KBM-7 (cell line): ENCODE measurements around the gene TSEN34.
A peak's percentile ranks its signal among the peaks of the same experiment; 100 is the strongest.

Experiments used
- DNase-seq: peaks from one replicate; pipeline ENCODE4 v3.0.0-alpha.2; 2015
- in situ Hi-C: fragments of 300-500 bp; cut with MboI; formaldehyde crosslinking; loops from 2 replicates; pipeline ENCODE4 v1.14.3; 2020; ENCODE audit warnings: low sequenced_read_pairs, low pct_unique_long_range_greater_than_20kb, mixed read lengths

Gene TSEN34

DNA sequence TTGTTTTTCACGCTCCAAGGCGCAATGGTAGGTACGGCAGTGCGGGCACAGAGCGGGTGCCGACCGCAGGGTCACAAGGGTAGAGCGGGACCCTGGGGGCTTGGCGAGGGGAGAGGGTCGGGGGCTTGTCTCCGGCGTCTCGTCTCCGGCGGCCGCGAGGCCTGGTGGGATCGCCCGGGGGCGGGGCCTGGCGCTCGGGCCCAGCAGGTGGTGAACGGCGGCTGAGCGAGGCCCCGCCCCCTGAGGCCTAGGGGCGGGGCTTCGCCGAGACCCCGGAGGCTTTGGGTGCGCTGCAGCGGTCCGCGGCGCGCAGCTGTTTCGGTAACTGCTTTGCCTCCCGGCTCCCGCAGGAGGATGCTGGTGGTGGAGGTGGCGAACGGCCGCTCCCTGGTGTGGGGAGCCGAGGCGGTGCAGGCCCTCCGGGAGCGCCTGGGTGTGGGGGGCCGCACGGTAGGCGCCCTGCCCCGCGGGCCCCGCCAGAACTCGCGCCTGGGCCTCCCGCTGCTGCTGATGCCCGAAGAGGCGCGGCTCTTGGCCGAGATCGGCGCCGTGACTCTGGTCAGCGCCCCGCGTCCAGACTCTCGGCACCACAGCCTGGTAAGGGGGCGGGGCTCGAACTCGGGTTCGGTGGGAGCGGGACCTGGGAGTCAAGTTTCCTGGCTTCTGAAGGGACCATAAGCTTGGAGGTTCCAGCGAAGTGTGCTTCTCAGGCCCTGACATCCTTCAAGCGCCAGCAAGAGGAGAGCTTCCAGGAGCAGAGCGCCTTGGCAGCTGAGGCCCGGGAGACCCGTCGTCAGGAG is at the start of gene TSEN34:
TSEN34 (plus strand) TSS at position 298 of the 800 bp plus-strand sequence; CDS start at position 355, 57 bp downstream.
- peak; percentile 92 for DNase-seq
- in situ Hi-C loops, result no loop called here

DNA sequence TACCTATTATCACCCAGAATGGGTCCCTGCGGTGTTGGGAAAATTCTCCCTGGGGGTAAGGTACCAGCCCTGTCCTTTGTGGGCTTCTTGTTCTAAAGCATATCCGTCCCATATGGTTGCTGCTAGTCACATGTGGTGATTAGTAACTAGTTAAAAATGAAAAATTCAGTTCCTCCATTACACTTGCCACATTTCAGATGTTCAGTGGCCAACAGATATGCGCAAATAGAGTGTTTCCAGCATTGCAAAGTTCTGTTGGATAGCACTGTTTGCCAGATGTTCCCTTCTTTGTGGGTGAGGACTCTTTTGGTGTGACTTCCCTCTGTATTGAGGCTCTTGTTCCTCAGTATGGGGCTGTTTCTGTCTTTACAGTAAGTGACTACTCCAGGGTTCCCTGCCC is 49.8 kb upstream of the TSEN34 start:
- in situ Hi-C loops, result no loop called here
- no peak for DNase-seq

DNA sequence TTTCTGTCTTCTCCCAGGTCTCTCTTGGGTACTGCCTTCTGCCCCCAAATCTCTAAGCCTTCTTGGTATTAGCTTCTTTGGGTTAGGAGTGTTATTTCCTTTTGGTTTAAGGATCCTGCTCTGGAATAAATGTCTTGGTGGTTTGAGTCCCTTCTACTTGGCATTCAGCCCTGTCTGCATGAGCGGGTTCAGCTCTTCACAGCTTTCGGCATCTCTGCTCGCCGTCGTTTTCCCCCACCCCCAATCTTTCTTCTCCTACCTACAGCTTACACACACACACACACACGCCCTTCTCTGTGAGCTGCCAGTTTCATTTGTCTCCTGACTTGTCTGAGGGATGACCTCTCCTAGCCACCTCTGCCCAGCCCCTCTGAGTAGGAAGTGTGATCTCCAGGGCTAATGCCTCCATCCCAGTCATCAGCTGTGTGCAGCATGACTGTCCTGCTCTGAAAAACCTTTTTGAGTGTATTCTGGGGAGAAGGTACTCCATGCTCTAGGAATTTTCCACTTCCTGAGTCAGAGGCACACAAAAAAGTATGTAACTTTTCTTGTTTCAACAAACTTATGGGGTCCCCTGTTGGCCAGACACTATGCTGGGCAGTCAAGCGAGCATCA is 48.8 kb upstream of the TSEN34 start:
- no peak for DNase-seq
- in situ Hi-C loops, result no loop called here

DNA sequence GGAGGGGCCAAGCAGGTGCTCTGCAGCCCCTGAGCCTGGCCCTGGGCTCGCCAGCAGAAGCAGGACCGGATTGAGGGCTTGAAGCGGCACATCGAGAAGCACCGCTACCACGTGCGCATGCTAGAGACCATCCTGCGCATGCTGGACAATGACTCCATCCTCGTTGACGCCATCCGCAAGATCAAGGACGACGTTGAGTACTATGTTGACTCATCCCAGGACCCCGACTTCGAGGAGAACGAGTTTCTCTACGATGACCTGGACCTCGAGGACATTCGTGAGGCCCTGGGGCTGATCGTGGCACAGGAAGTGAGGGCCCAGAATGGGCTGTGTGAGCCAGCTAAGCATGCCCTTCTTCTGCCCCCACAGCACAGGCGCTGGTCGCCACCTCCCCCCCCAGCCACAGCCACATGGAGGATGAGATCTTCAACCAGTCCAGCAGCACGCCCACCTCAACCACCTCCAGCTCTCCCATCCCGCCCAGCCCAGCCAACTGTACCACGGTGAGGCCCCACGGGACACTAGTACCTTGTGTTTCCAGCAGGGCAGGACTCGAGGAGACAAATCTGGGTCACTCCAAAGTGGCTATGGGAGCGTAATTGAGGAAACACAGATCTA is 45.5 kb upstream of the TSEN34 start:
- no peak for DNase-seq

DNA sequence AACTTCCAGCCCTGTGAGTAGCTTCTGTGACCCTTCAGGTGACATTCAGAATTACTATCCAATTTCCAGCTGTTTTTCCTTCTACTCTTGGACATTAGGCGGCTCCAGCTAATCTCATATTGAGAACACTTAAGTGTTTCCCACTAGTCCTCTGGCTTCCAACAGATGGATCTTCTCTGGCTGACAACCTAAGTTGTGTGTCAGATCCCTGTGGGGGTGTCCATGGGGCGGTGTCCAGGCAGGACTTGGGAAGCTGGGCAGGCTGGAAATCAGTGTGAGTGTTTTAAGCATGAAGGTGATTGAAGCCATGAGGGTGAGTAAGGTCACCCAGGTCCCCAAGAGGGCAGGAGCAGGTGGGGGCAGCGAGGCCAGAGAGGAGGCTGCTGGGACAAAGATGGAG is 43.4 kb upstream of the TSEN34 start:
- no peak for DNase-seq
- in situ Hi-C loops, result no loop called here

More for the DNA sequence above, 45.5 kb upstream of the TSEN34 start:
- in situ Hi-C loops, result no loop called here

DNA sequence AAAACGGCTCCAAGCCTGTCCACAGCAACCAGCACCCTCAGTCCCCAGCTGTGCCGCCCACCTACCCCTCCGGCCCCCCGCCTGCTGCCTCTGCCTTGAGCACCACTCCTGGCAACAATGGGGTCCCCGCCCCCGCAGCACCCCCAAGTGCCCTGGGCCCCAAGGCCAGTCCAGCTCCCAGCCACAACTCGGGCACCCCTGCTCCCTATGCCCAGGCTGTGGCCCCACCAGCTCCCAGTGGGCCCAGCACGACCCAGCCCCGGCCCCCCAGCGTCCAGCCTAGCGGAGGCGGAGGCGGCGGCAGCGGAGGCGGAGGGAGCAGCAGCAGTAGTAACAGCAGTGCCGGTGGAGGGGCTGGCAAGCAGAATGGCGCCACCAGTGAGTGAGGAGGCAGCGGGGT is 43.0 kb upstream of the TSEN34 start:
- in situ Hi-C loops, result no loop called here
- DNase-seq, result no peak

DNA sequence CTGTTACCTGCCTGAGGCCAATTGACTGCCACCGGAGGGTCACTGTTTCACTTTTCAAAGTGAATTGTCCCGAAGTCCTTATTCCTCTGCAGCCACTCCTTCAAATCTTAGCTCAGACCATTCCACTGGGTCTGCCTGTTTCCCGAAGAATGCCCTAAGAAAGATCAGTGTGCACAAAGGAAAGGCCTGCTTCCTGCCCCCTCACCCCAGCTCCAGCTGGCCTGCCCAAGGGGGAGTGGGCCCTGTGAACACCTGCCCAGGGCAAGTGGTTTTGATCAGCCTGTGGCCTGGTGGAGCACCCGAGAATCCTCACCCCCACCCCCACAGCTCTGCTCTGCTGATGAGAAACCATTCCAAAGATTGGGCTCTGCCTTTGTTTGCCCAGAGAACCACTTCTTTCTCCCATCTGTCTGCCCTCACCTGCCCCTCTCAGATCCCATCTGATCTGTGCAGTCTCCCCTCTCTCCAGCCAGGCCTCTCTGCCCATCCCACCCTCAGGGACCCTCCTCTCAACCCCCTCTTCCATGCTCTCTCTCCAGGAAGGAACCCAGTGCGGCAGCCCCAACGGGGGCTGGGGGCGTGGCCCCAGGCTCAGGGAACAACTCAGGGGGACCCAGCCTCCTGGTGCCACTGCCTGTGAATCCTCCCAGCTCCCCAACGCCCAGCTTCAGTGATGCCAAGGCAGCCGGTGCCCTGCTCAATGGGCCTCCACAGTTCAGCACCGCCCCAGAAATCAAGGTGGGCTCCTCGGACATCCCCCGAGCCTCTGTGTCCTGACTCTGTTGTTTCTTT is 41.9 kb upstream of the TSEN34 start:
- in situ Hi-C loops, result no loop called here
- DNase-seq, result no peak

DNA sequence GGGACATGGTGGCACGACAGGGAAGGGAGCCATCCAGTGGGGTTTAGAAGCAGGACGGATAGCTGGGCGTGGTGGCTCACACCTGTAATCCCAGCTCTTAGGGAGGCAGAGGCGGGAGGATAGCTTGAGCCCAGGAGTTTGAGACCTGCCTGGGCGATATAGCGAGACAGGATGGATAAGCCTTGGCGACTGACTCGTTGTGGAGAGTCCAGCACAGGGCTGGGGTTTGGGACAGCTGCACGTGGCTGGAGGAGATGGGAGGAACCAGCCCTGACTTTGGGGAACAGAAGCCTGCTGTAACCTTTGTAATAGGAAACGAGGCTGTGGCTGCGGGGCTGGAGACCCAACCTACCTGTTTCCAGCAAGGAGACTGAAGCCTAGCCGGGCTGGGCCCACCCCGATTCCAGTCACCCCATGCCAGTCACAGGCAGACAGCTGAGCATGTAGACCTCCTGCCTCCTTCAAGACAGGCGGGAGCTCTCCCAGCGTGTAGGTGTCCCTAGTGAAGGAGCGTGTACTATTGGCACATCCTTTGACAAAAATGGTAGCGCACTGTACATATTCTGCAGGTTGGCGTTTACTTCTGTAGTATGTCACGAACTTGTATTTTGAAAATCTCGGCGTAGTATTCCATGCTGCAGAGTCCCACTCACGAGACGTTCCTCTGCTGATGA is 39.6 kb upstream of the TSEN34 start:
- DNase-seq, result no peak
- in situ Hi-C loops, result no loop called here

DNA sequence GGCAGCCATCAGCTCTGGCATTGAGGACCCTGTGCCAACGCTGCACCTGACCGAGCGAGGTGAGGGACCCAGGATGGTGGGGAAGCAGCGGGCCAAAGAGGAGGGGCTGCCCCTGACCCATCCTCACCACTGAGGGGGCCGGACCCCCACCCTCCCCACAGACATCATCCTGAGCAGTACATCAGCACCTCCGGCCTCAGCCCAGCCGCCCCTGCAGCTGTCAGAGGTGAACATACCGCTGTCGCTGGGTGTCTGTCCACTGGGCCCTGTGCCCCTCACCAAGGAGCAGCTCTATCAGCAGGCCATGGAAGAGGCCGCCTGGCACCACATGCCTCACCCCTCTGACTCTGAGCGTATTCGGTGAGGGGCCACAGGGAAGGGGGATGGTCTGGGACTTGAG is 38.8 kb upstream of the TSEN34 start:
- DNase-seq, result no peak
- in situ Hi-C loops, result no loop called here

DNA sequence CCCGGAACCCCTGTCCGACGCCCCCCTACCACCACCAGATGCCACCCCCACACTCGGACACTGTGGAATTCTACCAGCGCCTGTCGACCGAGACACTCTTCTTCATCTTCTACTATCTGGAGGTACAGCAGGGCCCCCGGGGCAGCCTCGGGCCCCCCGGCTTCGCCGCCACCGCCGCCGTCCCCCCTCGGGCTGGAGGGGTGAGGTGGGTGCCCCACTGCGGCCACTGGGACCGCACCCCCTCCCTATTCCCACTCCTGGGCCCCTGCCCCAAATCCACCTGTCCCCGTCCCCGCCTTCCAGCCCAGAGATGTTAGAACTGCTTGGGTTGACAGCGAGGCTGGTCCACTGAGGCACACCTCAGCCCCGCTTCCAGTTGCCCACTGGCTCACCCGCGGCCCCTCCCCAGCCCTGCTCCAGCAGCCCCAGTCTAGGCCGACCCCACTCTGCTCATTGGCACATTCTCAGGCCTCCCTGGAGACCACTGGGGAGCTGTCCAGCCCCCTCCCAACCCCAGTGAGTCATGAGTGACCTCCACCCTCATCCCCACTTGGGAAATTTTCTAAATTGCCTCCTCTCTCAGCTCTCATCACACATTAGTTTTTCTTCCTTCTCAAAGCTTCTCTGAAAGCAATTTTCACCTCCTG is 38.1 kb upstream of the TSEN34 start:
- no peak for DNase-seq
- in situ Hi-C loops, result no loop called here

DNA sequence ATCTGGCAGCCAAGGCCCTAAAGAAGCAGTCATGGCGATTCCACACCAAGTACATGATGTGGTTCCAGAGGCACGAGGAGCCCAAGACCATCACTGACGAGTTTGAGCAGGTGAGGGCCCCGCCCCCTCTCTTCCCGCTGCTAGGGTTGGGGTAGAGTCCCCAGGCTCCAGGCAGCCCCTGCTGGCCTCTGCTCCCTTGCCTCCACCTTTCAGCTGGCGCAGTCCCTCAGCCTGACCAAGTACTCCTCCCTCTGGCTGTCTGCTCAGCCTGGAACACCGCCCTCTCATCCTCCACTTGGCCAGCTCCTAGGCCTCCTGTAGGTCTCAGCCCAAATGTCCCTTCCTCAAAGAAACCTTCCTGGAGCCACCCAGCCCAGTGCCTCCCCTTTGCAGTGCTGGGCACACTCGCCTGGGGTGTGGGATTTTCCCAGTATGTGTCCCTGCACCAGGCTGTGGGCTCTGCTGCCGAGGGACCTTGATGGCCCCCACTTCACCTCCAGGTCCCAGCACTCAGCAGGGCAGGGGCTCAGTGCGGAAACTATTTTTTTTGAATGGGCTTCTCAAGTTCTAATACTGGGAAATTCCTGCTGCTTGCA is 37.3 kb upstream of the TSEN34 start:
- no peak for DNase-seq
- in situ Hi-C loops, result no loop called here

DNA sequence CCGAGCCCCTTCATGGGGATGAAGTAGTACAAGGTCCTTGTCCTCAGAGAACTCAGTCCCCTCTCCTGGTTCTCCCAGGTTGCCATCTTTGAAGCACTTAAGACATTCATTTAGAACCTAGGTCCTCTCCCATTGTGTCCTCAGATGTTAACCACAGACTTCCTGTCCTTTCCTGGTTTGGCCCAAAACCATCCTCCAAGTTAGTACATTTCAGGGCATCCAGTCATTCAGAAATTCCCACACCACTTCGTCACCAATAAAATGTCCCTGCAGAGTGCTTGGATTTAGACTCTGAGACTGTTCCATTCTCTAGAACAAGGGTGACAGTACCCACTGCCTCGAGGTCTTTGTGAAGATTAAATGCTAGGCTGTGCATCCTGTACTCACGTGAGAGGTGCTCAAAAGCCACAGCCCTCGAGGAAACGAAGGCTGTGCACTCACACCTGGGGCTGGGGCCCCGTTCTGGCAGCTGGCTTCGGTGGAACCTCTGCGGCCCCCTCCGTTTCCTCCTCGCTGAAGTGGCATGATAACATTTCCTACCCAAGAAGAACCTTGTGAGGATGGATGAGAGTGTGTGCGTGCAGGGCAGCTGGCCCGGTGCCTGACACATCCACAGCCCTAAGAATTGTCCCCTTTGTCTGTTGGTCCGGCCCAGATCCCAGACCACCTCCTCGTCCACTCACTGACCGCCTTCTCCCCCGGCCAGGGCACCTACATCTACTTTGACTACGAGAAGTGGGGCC is 36.3 kb upstream of the TSEN34 start:
- DNase-seq, result no peak

DNA sequence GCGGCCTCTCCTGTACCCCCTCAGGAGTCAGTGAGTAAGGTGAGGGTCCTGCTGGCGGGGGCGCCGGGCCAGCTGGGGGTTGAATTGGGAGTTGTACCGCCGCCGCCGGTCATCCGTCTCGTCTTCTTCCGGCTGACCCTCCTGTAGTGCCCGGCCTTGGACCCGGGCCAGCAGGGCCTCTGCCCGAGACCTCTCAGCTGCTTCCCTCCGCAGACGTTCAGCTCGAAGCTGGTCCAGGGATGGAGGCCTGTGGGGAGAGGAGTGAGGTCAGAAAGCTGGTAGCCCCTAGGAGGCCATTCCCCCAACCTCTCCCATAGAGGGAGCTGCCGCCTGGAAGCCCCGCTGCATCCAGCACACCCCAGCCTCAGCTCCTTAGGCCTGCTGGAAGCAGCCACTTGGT is 35.4 kb upstream of the TSEN34 start:
- DNase-seq, result no peak
- in situ Hi-C loops, result no loop called here

More for the DNA sequence above, 36.3 kb upstream of the TSEN34 start:
- in situ Hi-C loops, result no loop called here

DNA sequence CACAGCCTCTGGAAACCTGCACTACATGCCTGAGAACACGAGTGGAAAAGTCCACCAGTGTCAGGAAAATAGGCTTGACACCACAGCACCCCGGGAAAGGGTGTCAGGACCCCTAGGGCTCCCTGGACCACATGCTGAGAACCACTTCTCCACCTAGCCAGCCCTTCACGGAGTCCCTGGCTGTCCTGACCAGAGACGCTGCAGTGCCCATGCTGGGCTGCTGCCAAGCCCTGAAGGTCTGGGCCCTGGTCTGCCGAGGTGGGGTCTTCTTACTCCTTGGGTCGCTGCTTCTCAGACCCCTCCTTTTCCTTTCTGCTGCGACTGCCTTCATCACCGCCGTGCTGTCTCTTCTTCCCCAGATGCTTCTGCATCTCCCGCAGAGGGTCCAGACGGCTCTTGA is 34.6 kb upstream of the TSEN34 start:
- no peak for DNase-seq
- in situ Hi-C loops, result no loop called here

DNA sequence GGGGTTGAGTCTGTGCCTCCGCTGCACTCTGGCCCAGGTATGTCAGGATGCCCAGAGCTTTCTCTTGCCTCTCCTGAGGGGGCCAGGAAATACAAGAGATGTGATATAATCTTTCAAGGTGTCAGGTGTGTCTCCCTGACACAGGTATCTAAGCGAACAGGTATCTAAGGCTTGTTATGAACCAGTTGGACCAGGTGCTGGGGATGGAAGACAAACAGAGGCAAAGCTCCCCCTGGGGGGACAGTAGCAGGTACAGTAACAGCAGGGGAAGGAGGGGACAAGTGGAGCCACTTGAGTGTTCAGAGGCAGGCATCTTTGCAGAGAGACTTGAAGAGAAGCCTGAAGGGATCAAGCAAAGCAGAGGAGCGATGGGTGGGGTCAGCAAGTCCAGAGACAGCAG is 34.2 kb upstream of the TSEN34 start:
- DNase-seq, result no peak
- in situ Hi-C loops, result no loop called here

DNA sequence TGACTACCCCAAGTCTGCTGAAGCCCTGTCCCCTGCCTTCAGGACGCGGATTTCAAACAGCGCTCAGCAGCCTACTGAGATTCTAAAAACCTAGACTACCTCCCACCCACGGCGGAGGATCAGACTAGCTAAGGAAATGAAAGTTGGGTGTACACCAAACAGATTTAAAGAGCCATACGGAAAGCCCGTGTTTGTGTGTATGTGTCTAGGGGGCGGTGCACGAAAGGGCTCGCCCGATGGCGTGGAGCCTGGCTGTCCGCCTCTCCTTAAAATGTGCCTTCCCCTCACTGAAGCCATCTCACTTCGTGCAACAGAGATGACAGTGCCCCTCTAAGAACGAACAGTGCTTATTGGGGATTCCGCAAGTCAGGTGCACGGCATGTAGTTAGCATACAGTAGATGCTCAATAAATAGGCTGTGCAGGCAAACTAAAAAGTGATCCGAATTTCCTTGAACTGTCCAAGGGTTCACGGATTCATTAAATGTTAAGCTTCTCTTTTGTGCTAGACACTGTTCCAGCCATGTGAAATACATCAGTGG is 32.2 kb upstream of the TSEN34 start:
- in situ Hi-C loops, result no loop called here
- no peak for DNase-seq

DNA sequence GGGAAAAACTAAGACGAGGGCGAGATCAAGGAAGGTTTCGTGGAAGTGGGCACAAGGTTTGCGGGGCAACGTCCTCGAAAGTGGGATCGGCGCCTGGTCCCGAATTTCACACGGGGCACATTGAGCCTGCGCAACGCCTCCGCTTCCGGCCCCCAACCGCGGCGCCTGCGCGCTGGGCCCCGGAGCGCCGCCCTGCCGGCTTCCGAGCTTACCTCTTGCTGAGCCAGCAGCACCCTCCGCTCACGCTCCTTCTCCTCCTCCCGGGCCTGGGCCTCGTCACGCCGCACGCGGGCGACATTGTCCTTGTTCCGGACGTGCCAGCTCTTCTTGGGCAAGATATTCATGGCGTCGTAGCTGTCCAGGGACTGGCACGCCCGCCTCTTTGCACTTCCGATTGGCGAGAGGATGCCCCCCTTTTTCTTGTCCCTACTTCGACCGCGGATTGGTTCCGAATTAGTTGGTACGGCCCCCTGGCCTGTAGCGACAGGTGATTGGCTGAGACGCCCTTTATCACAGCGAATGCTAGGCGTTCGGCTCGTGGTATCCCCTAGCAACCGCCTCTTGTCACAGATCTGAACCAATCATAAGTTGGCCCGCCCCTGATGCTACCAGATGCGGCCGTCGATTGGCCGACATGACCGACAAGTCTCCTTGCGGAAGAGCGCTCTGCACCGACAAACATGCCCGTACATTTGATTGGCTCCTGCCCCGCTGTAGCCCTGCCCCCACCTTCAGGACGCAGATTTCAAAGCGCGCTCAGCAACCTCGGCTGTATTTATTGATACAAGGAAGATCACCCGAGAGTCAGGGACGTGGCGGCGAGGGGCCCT is 31.5 kb upstream of the TSEN34 start, which contains the start of gene LENG1:
LENG1 (minus strand) TSS at position 370 of the 830 bp plus-strand sequence; CDS start at position 344, 26 bp downstream.
- in situ Hi-C loops, result no loop called here
- DNase-seq, result peak; percentile 100
